Endothelial cell of hepatic sinusoid (primary cell): ENCODE results near the gene DLG2.

Experiments
- in situ Hi-C: cut with HindIII; loops from 2 replicates; pipeline ENCODE4 v1.10.0; 2017; ENCODE audit warnings: low sequenced_read_pairs

DLG2 gene

GRCh38 chr11:84420271-84420670 is 1206.9 kb downstream of the DLG2 start:
- in situ Hi-C loops: no loop called here

GRCh38 chr11:84419616-84420015 is 1207.5 kb downstream of the DLG2 start:
- in situ Hi-C loops: no loop called here

GRCh38 chr11:84414920-84415319 is 1212.2 kb downstream of the DLG2 start:
- in situ Hi-C loops: no loop called here

GRCh38 chr11:84413549-84413948 is 1213.6 kb downstream of the DLG2 start:
- in situ Hi-C loops: no loop called here

- in situ Hi-C loops: no loop called here
Measured at GRCh38 chr11:84412862-84413261, 1214.3 kb downstream of the DLG2 start.

GRCh38 chr11:84408946-84409411 is 1218.2 kb downstream of the DLG2 start:
- in situ Hi-C loops: no loop called here

DNA sequence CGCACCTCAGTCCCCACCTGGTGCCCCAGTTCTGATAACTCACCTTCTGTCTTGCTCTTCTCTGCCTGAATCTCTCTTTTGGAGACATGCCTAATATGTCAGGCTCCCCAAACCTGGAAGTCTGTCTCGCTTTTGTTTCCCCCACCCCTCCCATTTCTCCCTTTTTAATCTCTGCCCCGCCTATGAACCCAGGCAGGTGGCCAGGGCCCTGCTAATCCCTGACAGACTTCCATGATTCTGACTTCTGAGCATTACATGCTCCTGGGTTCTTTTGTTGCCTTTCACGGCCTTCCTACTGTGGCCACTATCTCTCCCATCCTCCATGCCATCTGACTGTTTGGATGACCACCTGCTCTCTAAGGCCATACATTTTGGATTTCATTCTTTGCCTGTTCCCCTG is 1220.1 kb downstream of the DLG2 start:
- in situ Hi-C loops: no loop called here

DNA sequence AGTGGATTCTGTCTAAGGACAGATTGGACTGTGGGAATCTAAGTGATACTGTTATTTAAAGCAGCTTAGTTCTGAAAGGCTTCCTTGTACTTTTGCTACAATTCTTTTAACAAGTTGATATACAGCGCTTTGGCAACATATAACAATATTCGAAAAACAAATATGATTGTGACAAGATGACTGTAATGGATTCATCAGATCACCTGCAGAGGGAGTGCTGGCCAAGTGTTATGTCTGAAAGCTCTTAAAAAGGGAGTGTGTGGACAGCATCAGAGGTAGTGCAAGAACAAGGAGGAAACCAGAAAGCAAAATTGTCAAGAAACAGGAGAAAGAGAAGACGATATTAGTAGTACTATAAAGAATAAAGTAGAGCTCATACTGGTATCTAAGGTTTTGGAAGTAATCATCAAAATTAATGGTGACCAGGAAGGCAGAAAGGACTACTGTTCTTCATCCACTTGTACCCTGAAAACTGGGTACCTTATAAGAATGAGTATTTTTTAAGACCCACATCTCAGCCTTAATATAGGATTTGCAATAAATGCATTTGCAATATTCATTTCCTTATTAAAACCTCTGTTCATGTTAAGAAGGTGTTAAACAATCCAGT is 1229.0 kb downstream of the DLG2 start:
- in situ Hi-C loops: no loop called here

GRCh38 chr11:84396521-84396920 is 1230.6 kb downstream of the DLG2 start:
- in situ Hi-C loops: no loop called here

DNA sequence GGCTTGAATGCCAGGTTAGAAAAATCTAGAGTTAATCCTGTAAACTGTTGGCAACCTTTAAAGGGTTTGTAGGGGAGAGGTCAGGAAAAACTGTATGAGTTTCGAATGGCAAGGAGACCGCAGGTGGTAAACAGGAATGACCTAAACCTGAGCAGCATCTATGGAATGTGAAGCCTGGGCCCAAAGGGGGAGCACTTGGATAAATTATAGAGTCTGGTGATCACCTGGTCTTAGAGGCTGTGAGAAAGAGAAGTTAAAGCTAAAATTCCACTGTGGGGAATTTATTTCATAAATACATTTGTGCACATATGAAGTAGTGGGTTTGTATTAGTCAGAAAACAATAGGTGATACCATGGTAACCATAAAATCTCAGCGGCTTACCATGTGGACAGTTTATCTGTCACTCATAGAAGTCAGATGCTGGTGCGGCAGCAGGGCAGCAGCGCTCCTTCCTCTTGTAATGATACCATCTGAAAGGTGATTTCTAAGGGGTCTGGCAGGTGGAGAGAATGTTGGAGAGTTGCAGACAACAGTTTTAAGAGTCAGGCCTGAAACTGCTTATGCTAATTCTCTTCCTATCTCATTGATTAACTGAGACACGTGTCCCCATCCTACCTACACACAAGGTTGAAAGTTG is 1236.6 kb downstream of the DLG2 start:
- in situ Hi-C loops: no loop called here

- in situ Hi-C loops: no loop called here
Measured at GRCh38 chr11:84389696-84390095, 1237.4 kb downstream of the DLG2 start.

- in situ Hi-C loops: no loop called here
Measured at GRCh38 chr11:84384731-84385130, 1242.4 kb downstream of the DLG2 start.

- in situ Hi-C loops: no loop called here
Measured at GRCh38 chr11:84383576-84383975, 1243.6 kb downstream of the DLG2 start.

- in situ Hi-C loops: no loop called here
Measured at GRCh38 chr11:84381666-84382065, 1245.5 kb downstream of the DLG2 start.

DNA sequence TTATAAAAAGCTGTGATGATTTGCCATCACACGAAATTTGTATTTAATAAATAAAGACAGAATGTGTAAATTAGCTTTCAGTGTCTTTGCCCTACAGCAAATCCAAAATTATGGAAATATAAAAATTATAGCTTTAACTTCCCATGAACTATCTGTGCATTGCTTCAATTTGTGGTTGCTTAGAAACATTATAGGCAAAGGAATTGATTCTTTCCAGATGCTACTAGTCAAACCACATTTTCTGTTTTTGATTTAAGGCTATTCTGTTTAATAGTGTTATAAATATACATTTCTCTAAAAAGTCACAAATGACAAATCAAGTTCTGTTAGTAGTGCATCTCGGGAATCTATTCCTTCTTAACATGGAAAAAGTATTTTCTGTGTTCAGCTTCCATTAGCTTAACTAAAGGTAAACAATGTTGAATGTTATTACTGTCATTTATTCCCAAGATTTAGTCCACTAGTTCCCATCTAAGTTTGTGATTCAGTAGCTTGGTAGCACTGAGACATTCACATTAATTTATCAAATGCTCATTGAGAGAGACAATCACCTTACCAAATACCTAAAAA is 1254.7 kb downstream of the DLG2 start:
- in situ Hi-C loops: no loop called here

- in situ Hi-C loops: no loop called here
Measured at GRCh38 chr11:84358034-84358433, 1269.1 kb downstream of the DLG2 start.

GRCh38 chr11:84355911-84356310 is 1271.2 kb downstream of the DLG2 start:
- in situ Hi-C loops: no loop called here

DNA sequence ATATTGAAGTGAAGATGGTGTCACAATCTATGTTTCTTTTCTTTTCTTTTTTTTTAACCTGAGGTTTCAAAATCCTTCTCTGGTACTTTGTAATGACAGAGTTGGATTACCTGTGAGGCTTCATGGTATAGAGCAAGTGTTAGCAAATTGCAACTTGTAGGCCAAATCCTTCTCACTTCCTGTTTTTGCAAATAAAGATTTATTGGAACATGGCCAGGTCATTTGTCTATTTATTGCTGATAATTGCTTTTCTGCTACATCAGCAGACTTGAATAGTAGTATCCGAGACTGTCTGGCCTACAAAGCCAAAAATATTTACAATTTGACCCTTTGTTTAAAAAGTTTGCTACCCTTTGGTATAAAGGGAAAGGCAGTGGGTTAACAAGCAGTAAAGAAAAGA is 1281.5 kb downstream of the DLG2 start:
- in situ Hi-C loops: no loop called here

- in situ Hi-C loops: no loop called here
Measured at GRCh38 chr11:84345027-84345426, 1282.1 kb downstream of the DLG2 start.

- in situ Hi-C loops: no loop called here
Measured at GRCh38 chr11:84339796-84340195, 1287.3 kb downstream of the DLG2 start.

DNA sequence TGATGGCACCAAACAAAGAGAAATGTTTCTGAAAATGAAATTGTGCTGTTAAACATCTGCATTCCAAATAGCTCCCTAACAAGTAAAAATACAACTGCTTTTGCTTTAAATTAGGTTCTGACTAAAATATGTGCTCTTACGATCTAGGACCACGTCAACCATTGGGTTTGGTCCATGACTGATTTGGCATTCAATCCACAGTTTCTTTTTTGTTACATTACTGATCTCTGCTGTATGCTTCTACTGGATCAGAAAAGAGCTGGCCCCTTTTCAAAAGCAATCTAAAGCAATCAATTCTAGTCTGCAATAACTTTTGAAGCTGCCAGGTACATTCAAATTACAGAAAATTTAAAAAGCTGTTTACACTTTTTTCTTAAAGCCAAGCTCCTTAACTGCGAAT is 1293.9 kb downstream of the DLG2 start:
- in situ Hi-C loops: no loop called here

DNA sequence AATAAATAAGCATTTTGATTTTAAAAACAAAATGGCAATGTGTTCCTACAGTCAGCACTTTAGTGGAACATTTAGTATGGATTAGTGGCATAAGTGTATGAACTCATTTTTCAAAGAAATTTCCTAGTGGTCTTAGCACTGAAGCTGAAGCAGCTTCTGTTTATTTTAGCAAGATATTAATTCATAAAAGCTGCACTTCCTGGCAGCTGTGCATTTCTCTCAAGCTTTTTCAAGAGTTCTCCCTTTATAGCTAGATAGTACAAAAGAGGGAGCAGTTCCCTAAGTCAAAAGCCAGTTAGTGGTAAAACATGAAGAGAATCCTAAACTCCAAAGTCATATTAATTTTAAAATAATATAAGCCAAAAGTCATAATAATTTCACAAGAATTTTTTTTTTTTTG is 1304.9 kb downstream of the DLG2 start:
- in situ Hi-C loops: no loop called here
